KMS-11 (cell line): ENCODE results near the gene ARFIP2.

ENCODE experiments used
- H2AFZ ChIP-seq: fragments of 200-600 bp; sonication (generic); 2 replicates; pipeline ENCODE4 v1.6.1; 2016; ENCODE audit warnings: antibody characterized with exemption, mixed run types, low read depth
- H3K27ac ChIP-seq: fragments of 200-600 bp; sonication (generic); 2 replicates; pipeline ENCODE4 v1.6.1; 2016; ENCODE audit warnings: mild to moderate bottlenecking, mixed run types
- H3K27me3 ChIP-seq: fragments of 200-600 bp; sonication (generic); 2 replicates; pipeline ENCODE4 v1.6.1; 2017; ENCODE audit warnings: mild to moderate bottlenecking, low read depth, mixed run types, moderate library complexity; ENCODE audit not compliant: insufficient read depth
- H3K36me3 ChIP-seq: fragments of 200-600 bp; sonication (generic); 2 replicates; pipeline ENCODE4 v1.6.1; 2017; ENCODE audit warnings: mild to moderate bottlenecking, mixed run types; ENCODE audit not compliant: insufficient read depth
- H3K4me1 ChIP-seq: fragments of 200-600 bp; sonication (generic); 2 replicates; pipeline ENCODE4 v1.6.1; 2016; ENCODE audit warnings: mild to moderate bottlenecking, low read depth, mixed run types; ENCODE audit not compliant: poor library complexity, severe bottlenecking
- H3K4me2 ChIP-seq: fragments of 200-600 bp; sonication (generic); 2 replicates; pipeline ENCODE4 v1.7.0; 2016; ENCODE audit warnings: mild to moderate bottlenecking, mixed run types
- H3K4me3 ChIP-seq: fragments of 200-600 bp; sonication (generic); IDR thresholded peaks from 2 replicates; pipeline ENCODE4 v1.6.1; 2017; ENCODE audit warnings: low read depth, low read length, mixed read lengths; ENCODE audit not compliant: insufficient read depth
- H3K79me2 ChIP-seq: fragments of 200-600 bp; sonication (generic); 2 replicates; pipeline ENCODE4 v1.6.1; 2016; ENCODE audit warnings: low read depth, mixed run types; ENCODE audit not compliant: insufficient read depth
- H3K9ac ChIP-seq: fragments of 200-600 bp; sonication (generic); 2 replicates; pipeline ENCODE4 v1.6.1; 2016; ENCODE audit warnings: mild to moderate bottlenecking, mixed run types
- H4K20me1 ChIP-seq: fragments of 200-600 bp; sonication (generic); 2 replicates; pipeline ENCODE4 v1.6.1; 2016; ENCODE audit warnings: mild to moderate bottlenecking, mixed run types; ENCODE audit not compliant: insufficient read depth
- TF ChIP-seq, protein P1 (sequence below): fragments of 200-600 bp; sonication (generic); conservative IDR thresholded peaks from 2 replicates; pipeline ENCODE4 v1.6.1; 2017; ENCODE audit warnings: low read depth, mild to moderate bottlenecking, antibody characterized with exemption, low read length, moderate library complexity, mixed read lengths

Gene ARFIP2

DNA sequence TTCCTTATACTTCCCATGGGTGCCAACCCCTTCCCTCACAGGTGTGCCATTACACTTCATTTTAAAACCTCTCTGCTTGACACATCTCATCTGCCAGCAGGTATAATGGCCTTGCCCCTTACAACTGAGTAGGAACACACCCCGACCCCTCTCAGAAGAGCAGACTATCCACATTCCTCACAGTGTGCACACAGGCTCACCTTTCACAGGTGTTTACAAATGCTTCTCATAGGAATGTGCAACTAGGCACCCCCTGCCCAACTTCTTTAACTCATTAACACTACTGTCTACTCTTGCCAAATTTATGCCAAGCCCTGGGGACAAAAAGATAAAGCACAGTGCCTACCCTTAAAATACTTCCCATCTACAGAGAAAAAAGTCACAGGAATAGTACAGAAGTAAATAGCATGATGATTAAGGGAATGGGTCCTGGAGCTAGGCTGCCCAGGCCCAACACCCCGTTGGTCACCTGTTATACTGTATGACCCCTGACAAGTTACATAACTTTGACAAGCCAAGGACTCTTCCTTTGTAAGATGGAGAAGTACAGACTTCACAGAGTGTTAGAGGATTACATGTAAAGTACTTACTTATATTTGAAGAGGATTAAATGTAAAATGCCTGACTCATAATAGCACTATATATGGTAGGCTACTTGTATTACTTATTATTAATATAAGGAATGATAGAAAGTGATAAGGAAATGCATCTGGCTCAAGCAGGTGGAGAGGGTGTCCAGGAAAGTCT is 22.6 kb downstream of the ARFIP2 start:
- H3K4me2 ChIP-seq = no peak overlapping the region
- H2AFZ ChIP-seq = no peak overlapping the region
- no peaks in the 10 kb centered on the region for H3K79me2 ChIP-seq
- H3K27ac ChIP-seq = no peak overlapping the region
- H4K20me1 ChIP-seq = no peaks in the 10 kb centered on the region
- no peaks in the 10 kb centered on the region for H3K27me3 ChIP-seq
- H3K4me1 ChIP-seq = no peaks in the 10 kb centered on the region
- no peaks in the 10 kb centered on the region for H3K36me3 ChIP-seq
- H3K9ac ChIP-seq = no peak overlapping the region
- no peak overlapping the region for H3K4me3 ChIP-seq
- TF ChIP-seq, protein P1, sequence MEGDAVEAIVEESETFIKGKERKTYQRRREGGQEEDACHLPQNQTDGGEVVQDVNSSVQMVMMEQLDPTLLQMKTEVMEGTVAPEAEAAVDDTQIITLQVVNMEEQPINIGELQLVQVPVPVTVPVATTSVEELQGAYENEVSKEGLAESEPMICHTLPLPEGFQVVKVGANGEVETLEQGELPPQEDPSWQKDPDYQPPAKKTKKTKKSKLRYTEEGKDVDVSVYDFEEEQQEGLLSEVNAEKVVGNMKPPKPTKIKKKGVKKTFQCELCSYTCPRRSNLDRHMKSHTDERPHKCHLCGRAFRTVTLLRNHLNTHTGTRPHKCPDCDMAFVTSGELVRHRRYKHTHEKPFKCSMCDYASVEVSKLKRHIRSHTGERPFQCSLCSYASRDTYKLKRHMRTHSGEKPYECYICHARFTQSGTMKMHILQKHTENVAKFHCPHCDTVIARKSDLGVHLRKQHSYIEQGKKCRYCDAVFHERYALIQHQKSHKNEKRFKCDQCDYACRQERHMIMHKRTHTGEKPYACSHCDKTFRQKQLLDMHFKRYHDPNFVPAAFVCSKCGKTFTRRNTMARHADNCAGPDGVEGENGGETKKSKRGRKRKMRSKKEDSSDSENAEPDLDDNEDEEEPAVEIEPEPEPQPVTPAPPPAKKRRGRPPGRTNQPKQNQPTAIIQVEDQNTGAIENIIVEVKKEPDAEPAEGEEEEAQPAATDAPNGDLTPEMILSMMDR = no peak

DNA sequence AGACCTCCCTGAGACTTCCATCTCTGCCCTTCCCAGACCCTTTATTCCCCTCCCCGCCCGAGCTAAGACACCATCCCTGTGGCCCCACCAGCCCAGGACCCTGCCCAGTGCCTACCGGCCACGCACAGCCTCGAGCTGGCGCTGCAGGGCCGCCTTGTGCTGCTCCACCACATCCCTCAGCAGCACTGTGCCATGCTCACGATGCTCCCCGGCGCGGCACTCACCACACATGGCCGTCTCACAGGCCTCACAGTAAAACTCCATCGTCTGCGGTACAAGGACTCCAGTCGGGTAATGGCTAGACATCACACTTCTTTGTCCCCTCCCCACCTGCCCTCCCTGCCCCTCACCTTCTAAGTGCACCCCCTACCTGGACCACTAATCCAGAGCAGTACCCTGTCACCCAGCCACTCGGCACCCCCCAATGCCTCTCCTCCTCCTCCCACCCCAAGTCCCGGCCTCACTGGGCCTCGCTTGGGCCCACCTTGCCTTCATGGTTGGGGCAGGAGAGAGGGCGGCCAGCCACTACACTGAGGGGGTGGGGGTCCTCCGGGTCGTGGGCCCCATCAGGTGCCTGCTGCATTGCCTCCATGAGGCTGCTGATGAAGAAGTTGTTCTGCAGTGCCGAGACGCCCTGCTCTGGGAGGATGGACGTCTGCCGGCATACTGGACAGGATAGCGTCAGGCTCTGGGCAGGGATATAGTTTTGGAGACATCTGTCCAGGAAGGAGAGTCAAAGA is 23.4 kb downstream of the ARFIP2 start:
- Histone ChIP-seq H3K79me2 (no peaks in the 10 kb centered on the region), H3K9ac (no peak overlapping the region), H2AFZ (no peak overlapping the region), H3K4me3 (no peak overlapping the region), H3K27me3 (no peaks in the 10 kb centered on the region), H4K20me1 (no peaks in the 10 kb centered on the region), H3K27ac (no peak overlapping the region), H3K4me2 (no peak overlapping the region), H3K36me3 (no peaks in the 10 kb centered on the region), H3K4me1 (no peaks in the 10 kb centered on the region)
- TF ChIP-seq, protein P1 = no peak

DNA sequence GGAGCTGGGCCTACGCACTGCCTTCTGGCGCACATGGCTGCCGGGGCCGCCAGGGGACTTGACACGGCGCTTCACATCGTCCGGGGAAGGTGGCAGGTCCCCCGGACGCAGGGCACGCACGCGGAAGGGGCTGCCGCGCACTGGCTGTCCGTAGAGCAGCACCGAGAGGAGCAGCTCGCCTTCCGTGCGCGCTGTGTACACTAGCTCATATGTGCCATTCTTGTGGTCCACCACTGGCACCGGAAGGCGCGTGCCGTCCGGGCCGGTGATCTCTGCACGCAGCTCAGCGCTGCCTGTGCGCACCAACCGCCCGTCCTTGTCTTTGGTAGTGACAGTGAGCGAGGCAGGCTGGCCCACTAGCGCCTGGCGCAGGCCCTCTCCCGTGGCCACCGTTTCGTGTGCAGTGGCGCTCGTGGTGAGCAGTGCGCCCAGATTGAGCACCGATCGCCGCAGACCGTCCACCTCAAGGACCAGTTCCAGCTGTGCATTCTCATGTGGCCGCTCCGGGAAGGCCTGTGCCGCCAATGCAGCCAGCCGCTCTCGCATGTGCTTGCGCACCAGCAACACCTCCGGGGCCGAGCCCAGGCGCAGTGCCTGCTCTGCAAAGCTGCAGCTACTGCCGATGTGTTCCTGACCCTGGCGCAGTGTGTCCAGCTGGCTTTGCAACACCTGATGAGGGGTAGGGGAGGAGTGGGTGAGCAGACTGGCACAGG is 24.6 kb downstream of the ARFIP2 start:
- H3K27me3 ChIP-seq = no peaks in the 10 kb centered on the region
- no peaks in the 10 kb centered on the region for H3K4me1 ChIP-seq
- H3K9ac ChIP-seq = no peak overlapping the region
- H3K36me3 ChIP-seq = no peaks in the 10 kb centered on the region
- H2AFZ ChIP-seq = no peak overlapping the region
- no peaks in the 10 kb centered on the region for H4K20me1 ChIP-seq
- H3K4me2 ChIP-seq = no peak overlapping the region
- no peak overlapping the region for H3K27ac ChIP-seq
- H3K4me3 ChIP-seq = no peak overlapping the region
- TF ChIP-seq, protein P1 = no peak
- no peaks in the 10 kb centered on the region for H3K79me2 ChIP-seq

DNA sequence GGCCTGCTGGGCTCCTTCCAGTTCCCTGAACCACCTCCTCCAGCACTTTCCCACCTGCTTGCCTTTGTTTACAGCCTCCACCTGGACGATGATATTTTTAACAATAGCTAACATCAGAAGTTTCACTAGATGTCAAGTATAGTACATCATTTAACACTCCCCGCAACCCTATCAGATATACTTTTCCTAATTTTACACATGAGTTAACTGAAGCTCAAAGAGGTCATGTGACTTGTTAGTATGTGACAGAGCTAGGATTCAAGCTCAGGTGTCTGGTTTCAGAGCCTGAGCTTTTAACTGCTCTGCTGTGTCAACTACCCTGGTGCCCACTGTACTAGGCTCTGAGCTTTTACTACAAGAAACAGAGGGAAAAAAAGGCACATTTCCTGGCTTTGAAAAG is 26.1 kb downstream of the ARFIP2 start:
- H3K27ac ChIP-seq = no peak overlapping the region
- TF ChIP-seq, protein P1 = no peak

More for the DNA sequence above, 26.1 kb downstream of the ARFIP2 start:
- Histone ChIP-seq H4K20me1 (no peaks in the 10 kb centered on the region), H2AFZ (no peak overlapping the region), H3K79me2 (no peaks in the 10 kb centered on the region), H3K36me3 (no peaks in the 10 kb centered on the region), H3K9ac (no peak overlapping the region), H3K4me3 (no peak overlapping the region), H3K4me2 (no peak overlapping the region), H3K4me1 (no peaks in the 10 kb centered on the region), H3K27me3 (no peaks in the 10 kb centered on the region)
